ENCODE data around the gene C16orf92.

The C16orf92 gene

GRCh38 chr16:29989111-29989858 is 33.7 kb upstream of the C16orf92 start:
- DNase-seq, result no peak

- DNase-seq, result no peak
Measured at GRCh38 chr16:29990034-29990433, 33.0 kb upstream of the C16orf92 start.

DNA sequence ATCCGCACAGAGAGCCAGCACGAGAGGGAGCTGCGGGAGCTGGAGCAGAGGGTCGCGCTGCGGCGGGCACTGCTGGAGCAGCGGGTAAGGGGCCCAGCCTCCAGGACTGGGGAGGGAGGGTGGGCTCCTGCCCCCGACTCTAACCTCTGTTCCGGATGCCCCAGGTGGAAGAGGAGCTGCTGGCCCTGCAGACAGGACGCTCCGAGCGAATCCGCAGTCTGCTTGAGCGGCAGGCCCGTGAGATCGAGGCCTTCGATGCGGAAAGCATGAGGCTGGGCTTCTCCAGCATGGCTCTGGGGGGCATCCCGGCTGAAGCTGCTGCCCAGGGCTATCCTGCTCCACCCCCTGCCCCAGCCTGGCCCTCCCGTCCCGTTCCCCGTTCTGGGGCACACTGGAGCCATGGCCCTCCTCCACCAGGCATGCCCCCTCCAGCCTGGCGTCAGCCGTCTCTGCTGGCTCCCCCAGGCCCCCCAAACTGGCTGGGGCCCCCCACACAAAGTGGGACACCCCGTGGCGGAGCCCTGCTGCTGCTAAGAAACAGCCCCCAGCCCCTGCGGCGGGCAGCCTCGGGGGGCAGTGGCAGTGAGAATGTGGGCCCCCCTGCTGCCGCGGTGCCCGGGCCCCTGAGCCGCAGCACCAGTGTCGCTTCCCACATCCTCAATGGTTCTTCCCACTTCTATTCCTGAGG is 32.0 kb upstream of the C16orf92 start:
- no peak for DNase-seq

DNA sequence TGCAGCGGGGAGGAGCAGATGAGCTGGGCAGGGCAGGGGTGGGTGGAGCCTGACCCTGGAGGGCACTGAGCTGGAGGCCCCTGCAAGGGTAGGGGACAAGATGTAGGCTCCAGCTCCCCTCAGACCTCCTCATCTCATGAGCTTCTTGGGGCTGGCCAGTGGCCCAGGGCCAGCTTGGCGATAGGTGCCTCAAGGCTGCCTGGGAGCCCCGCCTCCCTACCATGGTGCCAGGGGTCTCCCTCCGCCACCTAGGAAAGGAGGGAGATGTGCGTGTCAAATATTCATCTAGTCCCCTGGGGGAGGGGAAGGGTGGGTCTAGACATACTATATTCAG is 31.5 kb upstream of the C16orf92 start:
- DNase-seq, result no peak

DNA sequence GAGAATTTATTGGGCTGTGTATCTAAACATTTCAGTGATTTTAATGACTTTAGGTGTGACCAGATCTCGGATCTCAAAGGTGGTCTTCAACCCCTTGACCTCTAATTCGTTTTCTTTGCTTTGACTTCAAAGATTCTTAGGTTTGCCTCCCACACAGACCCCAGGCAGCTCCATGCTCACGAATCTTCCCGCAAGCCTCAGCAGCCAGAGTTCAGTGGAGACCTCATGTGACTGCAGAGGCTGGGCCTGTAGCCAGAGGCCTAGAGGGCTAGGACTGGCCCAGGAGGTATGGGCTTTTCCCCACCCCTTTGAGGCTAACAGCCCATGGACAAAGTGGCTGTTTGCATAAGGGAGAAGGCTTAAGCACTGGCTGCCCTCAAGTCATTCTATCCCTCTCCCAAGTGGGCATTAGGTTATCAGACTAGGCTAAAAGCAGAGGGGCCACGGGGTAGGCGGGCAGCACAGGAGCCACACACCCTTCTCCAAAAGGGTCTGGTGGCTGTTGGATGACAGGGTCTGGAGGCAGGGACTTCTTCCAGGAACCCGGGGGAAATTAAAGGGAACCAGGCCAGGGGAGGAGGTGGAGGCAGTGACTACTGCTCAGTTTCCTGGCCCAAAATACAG is 30.5 kb upstream of the C16orf92 start:
- DNase-seq, result no peak

DNA sequence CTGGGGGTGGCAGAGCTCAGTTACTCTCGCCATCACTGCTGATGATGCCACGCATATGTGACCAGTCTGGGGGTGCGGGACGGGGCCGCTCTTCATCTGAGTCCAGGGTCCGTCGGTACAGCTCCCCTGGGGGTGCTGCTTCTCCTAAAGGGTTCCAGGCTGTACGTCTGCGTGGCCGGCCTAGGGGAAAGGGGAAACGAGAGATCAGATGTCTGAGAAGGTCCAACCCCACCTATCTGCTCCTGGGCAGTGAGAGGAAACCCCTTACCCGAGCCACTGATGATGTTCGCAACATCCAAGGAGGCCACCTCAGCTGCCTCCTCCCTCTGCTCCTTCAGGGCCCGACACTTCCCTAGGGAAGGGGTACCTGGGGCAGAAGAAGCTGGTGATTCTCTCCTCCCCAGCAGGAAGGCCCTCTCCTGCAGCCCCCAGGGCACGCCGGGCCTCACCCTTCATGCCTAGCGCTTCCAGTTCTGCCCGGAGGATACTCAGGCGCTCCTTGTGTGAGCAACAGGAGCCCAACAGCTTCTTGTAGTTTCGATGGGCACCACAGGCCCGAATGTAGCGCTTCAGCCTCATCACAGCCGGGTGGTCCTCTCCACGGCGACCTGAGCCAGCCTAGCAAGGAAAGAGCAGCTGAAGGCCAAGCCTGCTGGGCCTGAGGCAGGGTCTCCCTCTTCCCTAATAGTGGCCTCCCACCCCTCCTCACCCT is 29.7 kb upstream of the C16orf92 start:
- no peak for DNase-seq

GRCh38 chr16:29993903-29994599 is 28.9 kb upstream of the C16orf92 start:
- no peak for DNase-seq

- no peak for DNase-seq
Measured at GRCh38 chr16:29994600-29995323, 28.2 kb upstream of the C16orf92 start.

- peak; percentile 81 for DNase-seq
Measured at GRCh38 chr16:29995324-29995910, 27.6 kb upstream of the C16orf92 start, which contains the start of gene HIRIP3. TSS of gene HIRIP3 (minus strand) at chr16:29995617. CDS start at chr16:29995605, 12 bp downstream.

GRCh38 chr16:29995911-29996765 is 26.9 kb upstream of the C16orf92 start, which contains the start of gene INO80E:
TSS of gene INO80E (plus strand) at chr16:29996241. CDS start at chr16:29996311, 70 bp downstream.
- peak; percentile 99 for DNase-seq

DNA sequence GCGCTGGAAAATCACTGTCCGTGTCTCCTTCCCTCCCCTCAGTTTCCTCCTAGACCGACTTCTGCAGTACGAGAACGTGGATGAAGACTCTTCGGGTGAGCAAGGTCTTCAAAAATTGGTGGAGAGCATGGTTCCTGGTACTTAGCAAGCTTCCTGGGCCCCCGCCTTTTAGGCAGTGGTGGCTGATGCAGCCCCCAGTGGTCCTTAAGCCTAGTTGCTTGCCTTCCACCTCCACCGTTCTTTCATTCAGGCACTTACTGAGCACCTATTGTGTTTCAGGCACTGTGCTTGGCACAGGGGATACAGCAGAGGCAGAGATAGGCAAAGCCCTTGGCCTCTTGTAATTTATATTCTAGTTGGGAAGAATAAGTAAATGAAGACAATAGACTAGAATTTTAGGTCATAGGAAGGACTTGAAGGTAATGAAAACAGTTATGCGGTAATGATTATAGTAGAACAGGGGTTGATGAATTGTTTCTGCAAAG is 26.2 kb upstream of the C16orf92 start:
- no peak for DNase-seq

DNA sequence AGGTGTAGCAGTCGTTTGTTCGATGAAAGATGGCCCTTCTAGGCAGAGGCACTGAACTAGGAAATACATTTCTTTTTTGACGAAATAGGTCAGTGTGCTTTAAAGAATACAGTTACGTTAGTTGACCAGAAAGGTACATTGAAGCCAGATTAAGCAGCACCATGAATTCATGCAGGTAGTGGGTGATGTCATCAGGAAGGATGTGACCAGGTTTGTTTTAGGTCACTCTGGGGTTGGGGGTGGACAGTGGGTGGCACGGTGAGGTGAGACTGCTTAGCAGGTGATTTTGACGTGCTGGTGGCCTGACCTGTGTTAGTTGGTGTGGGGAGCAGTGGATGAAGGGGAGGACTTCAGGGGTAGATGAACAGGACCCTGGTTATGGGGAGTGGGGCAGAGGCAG is 23.4 kb upstream of the C16orf92 start:
- no peak for DNase-seq

- no peak for DNase-seq
Measured at GRCh38 chr16:30000735-30001631, 22.0 kb upstream of the C16orf92 start.

DNA sequence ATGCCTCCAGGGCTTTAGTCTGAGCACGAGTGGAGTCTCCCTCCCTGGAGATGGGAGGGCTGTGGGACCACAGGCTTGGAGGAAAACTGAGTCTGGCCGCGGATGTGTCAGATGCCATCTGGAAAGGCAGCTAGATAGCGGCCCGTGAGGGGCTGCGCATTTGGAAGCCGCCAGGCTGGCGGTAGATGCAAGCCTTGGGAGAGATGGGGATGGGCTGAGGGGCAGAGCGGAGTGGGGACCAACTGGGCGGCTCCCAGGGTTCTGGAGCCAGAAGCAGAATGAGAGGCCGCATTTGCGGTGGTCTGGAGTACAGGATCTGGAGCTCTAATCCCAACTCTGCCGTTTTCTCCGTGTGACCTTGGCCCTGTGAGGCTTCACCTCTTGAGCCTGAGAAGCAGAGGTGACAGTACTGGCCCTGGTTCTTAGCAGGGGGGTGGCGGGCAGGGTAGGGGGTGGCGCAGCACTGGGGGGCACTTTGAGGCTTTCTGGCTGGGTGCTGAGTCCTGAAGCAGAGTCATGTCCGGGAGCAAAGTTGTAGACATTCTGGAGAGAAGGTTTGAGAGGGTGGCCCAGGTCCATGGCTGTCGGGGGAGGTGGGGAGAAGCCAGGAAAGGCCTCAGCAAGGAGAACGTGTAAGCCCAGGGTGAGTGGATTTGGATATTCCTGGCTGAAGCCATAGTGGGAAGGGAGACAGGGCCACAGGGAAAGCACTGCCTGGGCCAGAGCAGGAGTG is 20.2 kb upstream of the C16orf92 start:
- DNase-seq, result no peak

DNA sequence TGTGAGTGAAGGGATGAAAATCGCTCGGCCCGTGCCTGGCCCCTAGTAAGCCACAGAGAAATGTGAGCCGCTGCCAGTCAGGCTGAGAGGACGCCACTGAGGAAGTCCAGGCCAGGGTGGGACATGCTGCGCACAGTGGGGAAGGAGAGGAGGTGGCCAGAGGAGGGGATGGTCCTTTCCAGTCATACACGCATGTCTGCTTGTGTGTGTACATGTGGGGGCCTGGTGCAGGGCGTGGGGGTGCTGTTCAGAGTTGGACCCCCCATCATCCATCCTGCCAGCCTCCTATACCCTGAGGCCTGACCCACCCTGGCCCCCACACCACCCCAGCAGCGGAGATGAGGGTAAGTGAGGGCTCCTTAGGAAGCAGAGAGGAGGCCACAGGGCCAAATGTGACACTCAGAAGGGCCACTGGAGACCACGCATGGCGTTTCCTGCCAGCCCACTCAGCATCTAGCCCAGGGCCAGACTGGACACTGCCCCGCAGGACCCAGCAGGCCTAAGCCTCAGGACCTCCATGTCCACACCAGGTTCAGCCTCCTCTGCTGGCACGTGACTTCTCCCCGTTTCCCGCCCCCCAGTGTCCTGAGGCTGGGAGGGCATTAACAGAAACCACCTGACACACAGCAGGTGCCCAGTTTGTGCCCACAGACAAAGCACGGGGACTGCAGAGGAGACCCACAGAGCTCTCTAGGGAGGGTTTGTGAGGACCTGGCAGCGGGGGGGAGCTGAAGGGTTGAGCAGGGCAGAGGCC is 19.2 kb upstream of the C16orf92 start:
- no peak for DNase-seq

GRCh38 chr16:30004424-30004776 is 18.6 kb upstream of the C16orf92 start:
- DNase-seq, result no peak

- no peak for DNase-seq
Measured at GRCh38 chr16:30004811-30005242, 18.2 kb upstream of the C16orf92 start.
